HepG2 (cell line): Measurements from ENCODE around the gene BANP. TPM values are rescaled to one million over a fixed set of nuclear protein-coding genes. Genes with fewer than 3 reads are reported as not detected.
"Not testable (repeated sequence)": the region's sequence is repeated elsewhere in the genome, so short reads cannot be mapped to it uniquely, and the experiment has no call there.

ENCODE experiments used
- ATAC-seq: fragments of 200-7000 bp; cut with Tn5 transposase; 3 replicates; pipeline ENCODE4 v1.9.1; 2020; ENCODE audit warnings: mild to moderate bottlenecking, moderate library complexity
- BruUV-seq: library from RNA; stranded (reverse); fragments of 400-500 nt; replicated peaks from 2 replicates; lab custom pipeline; 2021; lab: Mats Ljungman, UMichigan
- CTCF ChIA-PET: fragments of 300-600 bp; formaldehyde crosslinking; extraction: SDS; loops from one replicate; lab custom pipeline; 2021; ENCODE audit warnings: low total read pairs, inconsistent platforms, low intra/inter-chr PET ratio; lab: Yijun Ruan, JAX
- POLR2A ChIA-PET: fragments of 350-600 bp; sonication (Branson Sonifier 250); formaldehyde crosslinking; loops from one replicate; lab custom pipeline; 2020; ENCODE audit warnings: antibody characterized with exemption, inconsistent platforms; lab: Yijun Ruan, JAX
- DNase-seq: peaks from one replicate; pipeline ENCODE4 v3.0.0-alpha.2; 2015; ENCODE audit warnings: low spot score
- FAIRE-seq: peaks from 3 replicates; lab custom pipeline; 2011; peaks lifted over from hg19 to GRCh38; lab: Jason Lieb, UNC
- H2AFZ ChIP-seq: one replicate; pipeline ENCODE4 v1.6.1; 2011; ENCODE audit warnings: low read length, inconsistent platforms
- H3K27ac ChIP-seq: fragments of 300-600 bp; 3 replicates; pipeline ENCODE4 v1.8.0; 2011; ENCODE audit warnings: mixed run types, mild to moderate bottlenecking, mixed read lengths, low read length, inconsistent platforms; ENCODE audit not compliant: insufficient read depth; ENCODE audit errors: extremely low read length
- H3K27me3 ChIP-seq, 2 experiments: fragments of 200-600 bp in 1 of 2; 2 replicates in 1 of 2; 3 replicates in 1 of 2; pipeline versions ENCODE4 v1.6.0 to v1.8.0; 2011; ENCODE audit warnings: low read length in 2 of 2, mild to moderate bottlenecking in 2 of 2, moderate library complexity in 2 of 2, inconsistent platforms in 1 of 2; ENCODE audit not compliant: insufficient read depth in 2 of 2, control insufficient read depth in 1 of 2
- H3K36me3 ChIP-seq, 2 experiments: fragments of 200-600 bp in 1 of 2; replicated peaks in 1 of 2; 2 replicates in 1 of 2; 3 replicates in 1 of 2; pipeline versions ENCODE4 v1.5.1 to v1.8.0; 2011; ENCODE audit warnings: low read length in 2 of 2, inconsistent platforms in 1 of 2; ENCODE audit not compliant: insufficient read depth in 2 of 2, control insufficient read depth in 1 of 2
- H3K4me1 ChIP-seq: 2 replicates; pipeline ENCODE4 v1.5.1; 2012; ENCODE audit warnings: low read length, inconsistent platforms; ENCODE audit not compliant: insufficient read depth
- H3K4me2 ChIP-seq: 2 replicates; pipeline ENCODE4 v1.6.0; 2011; ENCODE audit warnings: low read depth, low read length, inconsistent platforms
- H3K4me3 ChIP-seq, 3 experiments: fragments of 200-600 bp in 1 of 3; sonication (generic), shearing (Covaris generic) in 1 of 3; replicated peaks in 1 of 3; 2 replicates each; pipeline ENCODE4 v1.5.1; 2011 to 2016; ENCODE audit warnings: low read length in 3 of 3, inconsistent platforms in 2 of 3, low read depth in 2 of 3, mild to moderate bottlenecking in 2 of 3, control low read depth in 1 of 3, mixed read lengths in 1 of 3; ENCODE audit not compliant: insufficient read depth in 1 of 3
- H3K79me2 ChIP-seq: one replicate; pipeline ENCODE4 v1.6.1; 2011; ENCODE audit warnings: low read length, inconsistent platforms; ENCODE audit not compliant: insufficient read depth
- H3K9ac ChIP-seq: 2 replicates; pipeline ENCODE4 v1.6.0; 2011; ENCODE audit warnings: mild to moderate bottlenecking, low read depth, low read length, inconsistent platforms; ENCODE audit not compliant: insufficient read depth
- H3K9me3 ChIP-seq: 2 replicates; pipeline ENCODE4 v1.5.1; 2012; ENCODE audit warnings: mild to moderate bottlenecking, low read length
- H4K20me1 ChIP-seq: 2 replicates; pipeline ENCODE4 v1.6.0; 2011; ENCODE audit warnings: inconsistent platforms, mild to moderate bottlenecking, low read length, moderate library complexity; ENCODE audit not compliant: insufficient read depth
- KDM6A ChIP-seq: IDR thresholded peaks from 2 replicates; pipeline ENCODE4 v1.6.1; 2016; ENCODE audit warnings: low read depth
- MATR3 ChIP-seq: sonication (generic); formaldehyde crosslinking; IDR thresholded peaks from 2 replicates; pipeline ENCODE4 v1.4.0; 2020; ENCODE audit warnings: missing genetic modification reagents
- REST ChIP-seq, 2 experiments: IDR thresholded peaks; 2 replicates each; pipeline ENCODE4 v1.6.1; 2011 to 2012; ENCODE audit warnings: low read length in 2 of 2, borderline replicate concordance in 1 of 2, low read depth in 1 of 2, mild to moderate bottlenecking in 1 of 2, moderate library complexity in 1 of 2
- ZFP90 ChIP-seq: sonication (generic); formaldehyde crosslinking; IDR thresholded peaks from 2 replicates; pipeline ENCODE4 v1.8.0; 2022; ENCODE audit warnings: missing genetic modification reagents, mild to moderate bottlenecking, inconsistent platforms, borderline replicate concordance
- ZNF33B ChIP-seq: sonication (generic); formaldehyde crosslinking; IDR thresholded peaks from 2 replicates; pipeline ENCODE4 v1.5.1; 2020; ENCODE audit warnings: mild to moderate bottlenecking, missing genetic modification reagents
- ZNF510 ChIP-seq: sonication (generic); formaldehyde crosslinking; IDR thresholded peaks from 2 replicates; pipeline ENCODE4 v1.4.0; 2020; ENCODE audit warnings: low read depth, mild to moderate bottlenecking, missing genetic modification reagents
- ZNF724P ChIP-seq: sonication (generic); formaldehyde crosslinking; IDR thresholded peaks from 2 replicates; pipeline ENCODE4 v1.8.0; 2022; ENCODE audit warnings: missing genetic modification reagents, borderline replicate concordance
- WGBS: methylation state at CpG from one replicate; pipeline ENCODE4 v1.1.6; 2017; ENCODE audit warnings: low lambda C conversion rate; 5-methylcytosine and 5-hydroxymethylcytosine counted together
- in situ Hi-C: cut with HindIII; loops from 2 replicates; pipeline ENCODE4 v1.10.0; 2017; ENCODE audit warnings: low pct_unique_long_range_greater_than_20kb; ENCODE audit not compliant: extremely low pct_ligation_motif_present
- intact Hi-C: fragments of 100-400 bp; cut with micrococcal nuclease; formaldehyde crosslinking; loops from one replicate; pipeline ENCODE4 v1.10.0; 2022; ENCODE audit not compliant: unreplicated experiment
- polyA plus RNA-seq, 8 experiments: library from polyadenylated mRNA; depleted of rRNA in 3 of 8; stranded (reverse) in 7 of 8; unstranded in 1 of 8; fragments of >200 nt; fragmentation: Illumina TruSeq in 4 of 8; extraction: Trizol in 4 of 8; gene quantifications; 2 replicates each; pipeline versions ENCODE4 v1.2.1 to v1.2.3, GENCODE V29; 2011 to 2016; ENCODE audit warnings: low read depth in 4 of 8, missing spikeins in 1 of 8, mixed read lengths in 1 of 8; ENCODE audit not compliant: insufficient read depth in 1 of 8
- total RNA-seq, 5 experiments: library from RNA; depleted of rRNA; stranded (reverse); fragments of >200 nt; fragmentation: Illumina TruSeq; extraction: Trizol; gene quantifications; 2 replicates each; pipeline ENCODE4 v1.2.3, GENCODE V29; 2016; ENCODE audit warnings: low read depth in 1 of 5

The BANP gene
- total and polyA plus RNA-seq, 2 of the 13 experiments (the other 11 are each of a cell fraction or from before 2014, with no cell fraction given) = 20.2 to 23.8 TPM

- Histone ChIP-seq H3K4me1 (no peaks in the 10 kb centered on the region), H3K27me3 (no peaks in the 10 kb centered on the region), H3K9me3 (no peaks in the 10 kb centered on the region), H3K27ac (no peak overlapping the region), H3K79me2 (no peaks in the 10 kb centered on the region), H3K36me3 (peaks cover 7 to 29% of the 10 kb centered on the region in 2 experiments; a peak in 4 of 5 replicates), H3K9ac (no peak overlapping the region), H4K20me1 (no peaks in the 10 kb centered on the region), H3K4me3 (no peak overlapping the region), H3K4me2 (no peak overlapping the region), H2AFZ (no peak overlapping the region)
- BruUV-seq = no TSS peak
- no peak for DNase-seq
- over 99% methylated on average over 8 of the region's 8 CpGs for WGBS
- in situ Hi-C loops = no loop called here
- intact Hi-C loops = no loop called here
- no peak for ATAC-seq
- no peak for TF ChIP-seq REST (IDR thresholded peaks at IDR 0.05; ENCODE audit: borderline replicate concordance in 1 of 2, low read depth in 1 of 2, low read length in 2 of 2)
- no peak for TF ChIP-seq ZNF33B (CRISPR knock-in tag)
- TF ChIP-seq MATR3 = no peak
- no peak for TF ChIP-seq ZFP90 (CRISPR knock-in tag)
- no peak for TF ChIP-seq ZNF510 (CRISPR knock-in tag)
- no peak for TF ChIP-seq ZNF724P (CRISPR knock-in tag)
- no peak for TF ChIP-seq KDM6A (CRISPR knock-in tag)
- ChIA-PET POLR2A (no interaction called here), CTCF (no interaction called here)
- no peak for FAIRE-seq
Measured at GRCh38 chr16:88030498-88030897, 79.3 kb downstream of the BANP start.

GRCh38 chr16:88030961-88031360, 79.7 kb downstream of the BANP start:
- CTCF ChIA-PET, BruUV-seq, ATAC-seq, H3K4me2 ChIP-seq, H3K79me2 ChIP-seq, H3K4me3 ChIP-seq, H3K4me1 ChIP-seq, H2AFZ ChIP-seq, H4K20me1 ChIP-seq, POLR2A ChIA-PET, FAIRE-seq, DNase-seq, H3K27me3 ChIP-seq, H3K27ac ChIP-seq, H3K9me3 ChIP-seq, in situ Hi-C loops, intact Hi-C loops, H3K9ac ChIP-seq: not testable (repeated sequence)
- H3K36me3 ChIP-seq = peaks cover 10 to 34% of the 10 kb centered on the region in 2 experiments; a peak in 4 of 5 replicates
- 98% methylated on average over 5 of the region's 9 CpGs for WGBS

- FAIRE-seq, H3K4me2 ChIP-seq, H3K27me3 ChIP-seq, POLR2A ChIA-PET, DNase-seq, intact Hi-C loops, H3K9me3 ChIP-seq, CTCF ChIA-PET, H3K9ac ChIP-seq, H3K79me2 ChIP-seq, ATAC-seq, BruUV-seq, H3K4me3 ChIP-seq, H2AFZ ChIP-seq, H3K4me1 ChIP-seq, H4K20me1 ChIP-seq, in situ Hi-C loops, H3K27ac ChIP-seq: not testable (repeated sequence)
- peaks cover 9 to 33% of the 10 kb centered on the region in 2 experiments; a peak in 4 of 5 replicates for H3K36me3 ChIP-seq
- 97% methylated on average over 27 of the region's 30 CpGs for WGBS
Measured at GRCh38 chr16:88033003-88033740, 81.9 kb downstream of the BANP start.
